ENCODE results near the gene E2F4. TPM values are rescaled to one million over a fixed set of nuclear protein-coding genes. Genes with fewer than 3 reads are reported as not detected.

The E2F4 gene
- total and polyA plus RNA-seq, 2 experiments from 2014 or later, result 67.0 to 135 TPM

DNA sequence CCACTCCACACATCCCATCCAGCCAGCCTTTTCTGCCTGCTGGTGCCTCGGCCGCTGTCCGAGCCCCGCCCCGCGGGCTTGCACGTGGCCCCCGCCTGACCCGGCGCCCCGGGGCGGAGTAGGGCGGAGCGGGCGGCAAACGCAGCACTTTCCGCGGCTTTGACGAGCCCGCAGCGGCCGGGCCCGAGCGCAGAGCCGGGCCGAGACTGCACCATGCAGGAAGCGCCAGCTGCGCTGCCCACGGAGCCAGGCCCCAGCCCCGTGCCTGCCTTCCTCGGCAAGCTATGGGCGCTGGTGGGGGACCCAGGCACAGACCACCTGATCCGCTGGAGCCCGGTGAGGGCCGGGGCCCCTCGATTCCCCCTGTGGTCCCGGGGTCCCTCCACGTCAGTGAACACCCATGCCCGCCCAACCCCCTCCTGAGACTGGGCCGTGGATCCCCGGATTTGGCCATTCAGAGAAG is 27.3 kb upstream of the E2F4 start, which contains the start of gene HSF4 (continued):
- TF ChIP-seq, protein P1, sequence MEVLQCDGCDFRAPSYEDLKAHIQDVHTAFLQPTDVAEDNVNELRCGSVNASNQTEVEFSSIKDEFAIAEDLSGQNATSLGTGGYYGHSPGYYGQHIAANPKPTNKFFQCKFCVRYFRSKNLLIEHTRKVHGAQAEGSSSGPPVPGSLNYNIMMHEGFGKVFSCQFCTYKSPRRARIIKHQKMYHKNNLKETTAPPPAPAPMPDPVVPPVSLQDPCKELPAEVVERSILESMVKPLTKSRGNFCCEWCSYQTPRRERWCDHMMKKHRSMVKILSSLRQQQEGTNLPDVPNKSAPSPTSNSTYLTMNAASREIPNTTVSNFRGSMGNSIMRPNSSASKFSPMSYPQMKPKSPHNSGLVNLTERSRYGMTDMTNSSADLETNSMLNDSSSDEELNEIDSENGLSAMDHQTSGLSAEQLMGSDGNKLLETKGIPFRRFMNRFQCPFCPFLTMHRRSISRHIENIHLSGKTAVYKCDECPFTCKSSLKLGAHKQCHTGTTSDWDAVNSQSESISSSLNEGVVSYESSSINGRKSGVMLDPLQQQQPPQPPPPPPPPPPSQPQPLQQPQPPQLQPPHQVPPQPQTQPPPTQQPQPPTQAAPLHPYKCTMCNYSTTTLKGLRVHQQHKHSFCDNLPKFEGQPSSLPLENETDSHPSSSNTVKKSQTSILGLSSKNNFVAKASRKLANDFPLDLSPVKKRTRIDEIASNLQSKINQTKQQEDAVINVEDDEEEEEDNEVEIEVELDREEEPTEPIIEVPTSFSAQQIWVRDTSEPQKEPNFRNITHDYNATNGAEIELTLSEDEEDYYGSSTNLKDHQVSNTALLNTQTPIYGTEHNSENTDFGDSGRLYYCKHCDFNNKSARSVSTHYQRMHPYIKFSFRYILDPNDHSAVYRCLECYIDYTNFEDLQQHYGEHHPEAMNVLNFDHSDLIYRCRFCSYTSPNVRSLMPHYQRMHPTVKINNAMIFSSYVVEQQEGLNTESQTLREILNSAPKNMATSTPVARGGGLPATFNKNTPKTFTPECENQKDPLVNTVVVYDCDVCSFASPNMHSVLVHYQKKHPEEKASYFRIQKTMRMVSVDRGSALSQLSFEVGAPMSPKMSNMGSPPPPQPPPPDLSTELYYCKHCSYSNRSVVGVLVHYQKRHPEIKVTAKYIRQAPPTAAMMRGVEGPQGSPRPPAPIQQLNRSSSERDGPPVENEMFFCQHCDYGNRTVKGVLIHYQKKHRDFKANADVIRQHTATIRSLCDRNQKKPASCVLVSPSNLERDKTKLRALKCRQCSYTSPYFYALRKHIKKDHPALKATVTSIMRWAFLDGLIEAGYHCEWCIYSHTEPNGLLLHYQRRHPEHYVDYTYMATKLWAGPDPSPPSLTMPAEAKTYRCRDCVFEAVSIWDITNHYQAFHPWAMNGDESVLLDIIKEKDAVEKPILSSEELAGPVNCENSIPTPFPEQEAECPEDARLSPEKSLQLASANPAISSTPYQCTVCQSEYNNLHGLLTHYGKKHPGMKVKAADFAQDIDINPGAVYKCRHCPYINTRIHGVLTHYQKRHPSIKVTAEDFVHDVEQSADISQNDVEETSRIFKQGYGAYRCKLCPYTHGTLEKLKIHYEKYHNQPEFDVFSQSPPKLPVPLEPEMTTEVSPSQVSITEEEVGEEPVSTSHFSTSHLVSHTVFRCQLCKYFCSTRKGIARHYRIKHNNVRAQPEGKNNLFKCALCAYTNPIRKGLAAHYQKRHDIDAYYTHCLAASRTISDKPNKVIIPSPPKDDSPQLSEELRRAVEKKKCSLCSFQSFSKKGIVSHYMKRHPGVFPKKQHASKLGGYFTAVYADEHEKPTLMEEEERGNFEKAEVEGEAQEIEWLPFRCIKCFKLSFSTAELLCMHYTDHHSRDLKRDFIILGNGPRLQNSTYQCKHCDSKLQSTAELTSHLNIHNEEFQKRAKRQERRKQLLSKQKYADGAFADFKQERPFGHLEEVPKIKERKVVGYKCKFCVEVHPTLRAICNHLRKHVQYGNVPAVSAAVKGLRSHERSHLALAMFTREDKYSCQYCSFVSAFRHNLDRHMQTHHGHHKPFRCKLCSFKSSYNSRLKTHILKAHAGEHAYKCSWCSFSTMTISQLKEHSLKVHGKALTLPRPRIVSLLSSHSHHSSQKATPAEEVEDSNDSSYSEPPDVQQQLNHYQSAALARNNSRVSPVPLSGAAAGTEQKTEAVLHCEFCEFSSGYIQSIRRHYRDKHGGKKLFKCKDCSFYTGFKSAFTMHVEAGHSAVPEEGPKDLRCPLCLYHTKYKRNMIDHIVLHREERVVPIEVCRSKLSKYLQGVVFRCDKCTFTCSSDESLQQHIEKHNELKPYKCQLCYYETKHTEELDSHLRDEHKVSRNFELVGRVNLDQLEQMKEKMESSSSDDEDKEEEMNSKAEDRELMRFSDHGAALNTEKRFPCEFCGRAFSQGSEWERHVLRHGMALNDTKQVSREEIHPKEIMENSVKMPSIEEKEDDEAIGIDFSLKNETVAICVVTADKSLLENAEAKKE (CRISPR knock-in tag; IDR thresholded peaks at IDR 0.05), result no peak
- no peak for TF ChIP-seq EZH2phosphoT487 (IDR thresholded peaks at IDR 0.05; ENCODE audit: unreplicated experiment)

DNA sequence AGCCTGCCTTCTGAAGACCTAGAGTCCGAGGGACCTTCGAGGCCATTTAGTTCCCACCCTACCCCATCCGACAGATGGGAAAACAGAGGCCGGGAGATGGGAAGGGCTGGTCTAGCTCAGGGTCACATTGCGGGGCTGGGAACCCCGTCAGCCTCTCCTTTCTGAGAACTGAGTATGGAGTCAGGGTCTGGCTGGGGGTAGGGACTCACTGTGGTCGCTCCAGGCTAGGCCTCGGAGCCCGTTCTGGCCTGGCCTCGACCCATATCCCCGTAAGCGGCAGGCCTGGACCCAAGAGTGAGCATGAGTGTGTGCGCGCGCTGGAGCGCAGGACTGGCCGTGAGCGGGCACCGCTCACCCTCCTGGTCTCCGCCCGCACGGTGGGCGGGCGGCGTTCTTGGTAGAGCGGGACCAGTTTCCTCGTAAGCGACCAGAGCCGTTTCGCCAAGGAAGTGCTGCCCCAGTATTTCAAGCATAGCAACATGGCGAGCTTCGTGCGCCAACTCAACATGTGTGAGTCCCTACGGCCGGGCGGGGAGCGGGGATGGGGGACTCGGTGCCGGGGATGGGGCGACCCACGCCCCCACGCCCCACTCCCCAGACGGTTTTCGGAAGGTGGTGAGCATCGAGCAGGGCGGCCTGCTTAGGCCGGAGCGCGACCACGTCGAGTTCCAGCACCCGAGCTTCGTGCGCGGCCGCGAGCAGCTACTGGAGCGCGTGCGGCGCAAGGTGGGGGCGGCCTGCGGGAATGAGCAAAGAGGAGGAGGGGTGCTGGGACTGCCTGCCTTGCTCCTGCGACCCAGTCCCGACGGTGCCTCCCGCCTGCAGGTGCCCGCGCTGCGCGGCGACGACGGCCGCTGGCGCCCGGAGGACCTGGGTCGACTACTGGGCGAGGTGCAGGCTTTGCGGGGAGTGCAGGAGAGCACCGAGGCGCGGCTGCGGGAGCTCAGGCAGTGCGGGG is 26.6 kb upstream of the E2F4 start:
- Mint-ChIP-seq H3K27me3 (ENCODE audit: insufficient read depth, low read depth, poor library complexity) (peaks cover 97% of the 10 kb centered on the region), H3K27ac (no peak overlapping the region), H3K36me3 (ENCODE audit: low read depth) (no peaks in the 10 kb centered on the region), H3K4me1 (peaks cover 36% of the 10 kb centered on the region), H3K4me3 (peak overlapping the region; percentile 60), H3K9me3 (peaks cover 2% of the 10 kb centered on the region; the same call in 2 of the 3 replicates)
- peak; percentile 73 for DNase-seq (ENCODE audit: low spot score)
- H3K79me2 ChIP-seq (replicated peaks; ENCODE audit: insufficient read depth), result no peaks in the 10 kb centered on the region
- H3F3A ChIP-seq (replicated peaks; ENCODE audit: low read depth), result peaks cover 10% of the 10 kb centered on the region
- H3K4me2 ChIP-seq, result peak overlapping the region; percentile 79
- TF ChIP-seq, protein P2, sequence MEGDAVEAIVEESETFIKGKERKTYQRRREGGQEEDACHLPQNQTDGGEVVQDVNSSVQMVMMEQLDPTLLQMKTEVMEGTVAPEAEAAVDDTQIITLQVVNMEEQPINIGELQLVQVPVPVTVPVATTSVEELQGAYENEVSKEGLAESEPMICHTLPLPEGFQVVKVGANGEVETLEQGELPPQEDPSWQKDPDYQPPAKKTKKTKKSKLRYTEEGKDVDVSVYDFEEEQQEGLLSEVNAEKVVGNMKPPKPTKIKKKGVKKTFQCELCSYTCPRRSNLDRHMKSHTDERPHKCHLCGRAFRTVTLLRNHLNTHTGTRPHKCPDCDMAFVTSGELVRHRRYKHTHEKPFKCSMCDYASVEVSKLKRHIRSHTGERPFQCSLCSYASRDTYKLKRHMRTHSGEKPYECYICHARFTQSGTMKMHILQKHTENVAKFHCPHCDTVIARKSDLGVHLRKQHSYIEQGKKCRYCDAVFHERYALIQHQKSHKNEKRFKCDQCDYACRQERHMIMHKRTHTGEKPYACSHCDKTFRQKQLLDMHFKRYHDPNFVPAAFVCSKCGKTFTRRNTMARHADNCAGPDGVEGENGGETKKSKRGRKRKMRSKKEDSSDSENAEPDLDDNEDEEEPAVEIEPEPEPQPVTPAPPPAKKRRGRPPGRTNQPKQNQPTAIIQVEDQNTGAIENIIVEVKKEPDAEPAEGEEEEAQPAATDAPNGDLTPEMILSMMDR (conservative IDR thresholded peaks at IDR 0.05; ENCODE audit: low read depth in 2 of 2), result no peak
- TF ChIP-seq EZH2 (IDR thresholded peaks at IDR 0.05; ENCODE audit: low read depth, unreplicated experiment), result peak; percentile 95
- peak; percentile 95 for TF ChIP-seq EZH2phosphoT487 (IDR thresholded peaks at IDR 0.05; ENCODE audit: unreplicated experiment)
- H3K36me3 ChIP-seq (ENCODE audit: insufficient read depth), result no peaks in the 10 kb centered on the region
- H3K4me3 ChIP-seq, result peak overlapping the region; percentile 59
- H3K9me2 ChIP-seq (ENCODE audit: insufficient read depth), result no peaks in the 10 kb centered on the region
- peaks cover 22% of the 10 kb centered on the region for H3K4me1 ChIP-seq (ENCODE audit: insufficient read depth)
- H3K27ac ChIP-seq (ENCODE audit: low read depth), result no peak overlapping the region
- ATAC-seq, result peak; percentile 0
- peaks cover 99% of the 10 kb centered on the region for H3K27me3 ChIP-seq (ENCODE audit: insufficient read depth)
- H4K20me1 ChIP-seq (replicated peaks; ENCODE audit: insufficient read depth), result no peaks in the 10 kb centered on the region; the same call in 1 of the 2 replicates
- peak overlapping the region; percentile 47; the same call in 1 of the 2 replicates for H2AFZ ChIP-seq
